HG03095 (cell line): ENCODE measurements around the gene COL6A6.
"Not testable (repeated sequence)": the region's sequence is repeated elsewhere in the genome, so short reads cannot be mapped to it uniquely, and the experiment has no call there.

ENCODE experiments used
- ATAC-seq: cut with Tn5 transposase; IDR thresholded peaks from one replicate; pipeline ENCODE4 v1.9.1; 2021; ENCODE audit warnings: moderate library complexity; ENCODE audit not compliant: unreplicated experiment

Gene COL6A6

GRCh38 chr3:130537673-130538304 is 20.8 kb downstream of the COL6A6 start:
- ATAC-seq, result no peak

- no peak for ATAC-seq
Observed at GRCh38 chr3:130539005-130539404, 22.0 kb downstream of the COL6A6 start.

GRCh38 chr3:130543322-130543721 is 26.3 kb downstream of the COL6A6 start:
- ATAC-seq, result no peak

- no peak for ATAC-seq
Observed at GRCh38 chr3:130546920-130547679, 30.1 kb downstream of the COL6A6 start.

GRCh38 chr3:130547680-130548065 is 30.7 kb downstream of the COL6A6 start:
- not testable (repeated sequence) for ATAC-seq

DNA sequence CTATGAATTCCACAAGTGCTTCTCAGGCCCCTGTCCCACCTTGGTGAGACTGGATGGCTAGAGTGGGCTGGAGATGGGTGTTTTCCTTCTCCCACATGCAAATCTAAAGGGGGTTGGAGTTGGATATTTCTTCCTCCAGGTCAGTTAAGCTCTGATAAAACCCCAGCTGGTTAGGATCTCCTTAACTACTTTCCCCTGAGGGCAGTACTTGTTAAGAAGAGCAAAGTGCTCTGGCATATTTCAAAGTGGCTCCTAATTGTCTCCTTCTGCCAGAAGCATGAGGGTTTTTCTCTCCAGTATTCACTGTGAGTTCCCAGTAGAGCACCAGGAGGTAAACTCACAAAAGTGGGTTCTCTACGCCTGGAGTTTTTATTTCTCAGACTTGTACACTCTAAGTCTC is 31.4 kb downstream of the COL6A6 start:
- no peak for ATAC-seq

GRCh38 chr3:130557336-130558035 is 40.5 kb downstream of the COL6A6 start:
- ATAC-seq, result no peak

DNA sequence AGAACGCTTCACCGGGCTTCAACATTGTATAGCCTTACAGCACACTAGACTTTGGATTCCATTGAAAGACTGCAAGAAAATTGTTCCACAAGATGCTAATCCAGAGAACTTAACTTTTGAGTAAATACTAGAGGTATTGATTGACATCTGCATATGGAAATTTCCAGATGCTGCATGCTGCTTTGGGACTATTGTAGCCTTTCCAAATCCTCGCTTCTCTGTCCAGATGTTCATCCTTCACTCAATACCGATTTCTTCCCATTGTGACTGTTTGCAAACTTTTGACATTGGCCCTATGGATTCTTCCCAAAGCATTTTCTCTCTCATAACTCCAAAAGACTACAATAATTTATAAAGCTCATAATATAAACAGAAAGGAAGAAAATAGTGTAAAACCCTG is 41.4 kb downstream of the COL6A6 start:
- no peak for ATAC-seq

DNA sequence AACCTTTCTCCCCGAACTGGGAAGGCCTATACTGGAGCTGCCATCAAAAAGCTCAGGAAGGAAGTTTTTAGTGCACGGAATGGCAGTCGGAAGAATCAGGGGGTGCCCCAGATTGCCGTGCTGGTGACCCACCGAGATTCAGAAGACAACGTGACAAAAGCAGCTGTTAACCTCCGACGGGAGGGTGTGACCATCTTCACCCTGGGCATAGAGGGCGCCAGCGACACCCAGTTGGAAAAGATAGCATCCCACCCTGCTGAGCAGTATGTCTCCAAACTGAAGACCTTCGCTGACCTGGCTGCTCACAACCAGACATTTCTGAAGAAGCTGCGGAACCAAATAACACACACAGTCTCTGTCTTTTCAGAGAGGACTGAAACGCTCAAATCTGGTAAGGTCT is 48.2 kb downstream of the COL6A6 start:
- no peak for ATAC-seq
